ENCODE measurements around the gene CHAT. TPM values are rescaled to one million over a fixed set of nuclear protein-coding genes. Genes with fewer than 3 reads are reported as not detected.
A peak's percentile ranks its signal among the peaks of the same experiment; 100 is the strongest.

The CHAT gene
- total and polyA plus RNA-seq, 4 experiments from 2014 or later = not detected

DNA sequence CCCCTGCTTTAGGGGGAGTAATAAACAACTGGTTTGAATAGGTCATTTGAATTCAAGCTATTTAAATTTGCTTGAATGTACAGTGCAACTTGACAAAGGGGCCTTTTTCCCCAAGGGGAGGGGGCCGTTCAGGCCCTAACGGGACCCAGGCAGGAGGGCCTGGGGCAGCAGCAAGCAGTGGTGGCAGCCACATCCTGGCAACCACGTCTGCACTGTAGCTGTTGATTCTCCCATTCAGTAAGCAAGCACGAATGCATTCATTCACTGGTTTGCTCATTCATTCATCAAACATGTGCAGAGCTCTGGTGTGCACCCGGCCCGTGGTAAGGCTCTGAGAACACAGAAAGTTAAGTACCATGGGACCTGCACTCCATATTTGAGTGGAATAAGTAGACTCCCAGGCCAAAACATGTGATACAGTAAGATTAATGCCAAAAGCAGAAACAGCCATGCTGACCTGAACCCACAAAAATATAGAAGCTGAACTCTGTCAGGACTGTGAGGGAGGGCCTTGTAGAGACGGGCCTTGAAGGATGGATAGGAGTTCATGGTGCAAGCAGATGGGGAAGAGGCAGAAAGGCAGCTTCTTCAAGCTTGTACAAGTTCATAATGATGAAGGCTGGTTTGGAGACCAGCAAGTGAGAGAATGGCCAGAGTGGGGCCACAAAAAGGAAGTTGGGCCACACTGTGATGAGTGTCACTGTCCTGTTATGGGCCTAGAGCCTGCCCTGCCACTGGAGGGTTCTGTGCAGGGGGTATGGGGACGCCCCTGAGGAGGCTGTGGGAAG, 36.3 kb downstream of the CHAT start:
- Mint-ChIP-seq H3K4me3 (no peak overlapping the region), H3K4me1 (peaks cover 0 to 6% (median 2%) of the 10 kb centered on the region in 4 donors), H3K9me3 (peaks cover 0 to 3% (median 0%) of the 10 kb centered on the region in 8 donors), H3K36me3 (no peaks in the 10 kb centered on the region), H3K27ac (no peak overlapping the region), H3K27me3 (peaks cover 8 to 12% of the 10 kb centered on the region in 2 donors)
- no peak overlapping the region for H3K4me3 ChIP-seq (ENCODE audit: low read length in 2 of 2)
- no peaks in the 10 kb centered on the region for H3K27me3 ChIP-seq (ENCODE audit: insufficient read depth, low read length)
- intact Hi-C loops (cut with micrococcal nuclease) = no loop called here
- H3K4me1 ChIP-seq (ENCODE audit: insufficient read depth, low read length) = no peaks in the 10 kb centered on the region
- ChIA-PET POLR2A (ENCODE audit: partially characterized antibody) (no interaction called here), CTCF (ENCODE audit: partially characterized antibody) (no interaction called here)
- DNase-seq = no peak
- H3K36me3 ChIP-seq (ENCODE audit: insufficient read depth, low read length) = no peaks in the 10 kb centered on the region
- H3K27ac ChIP-seq (ENCODE audit: low read depth, low read length) = no peak overlapping the region
- no peaks in the 10 kb centered on the region for H3K9me3 ChIP-seq (ENCODE audit: control insufficient read depth in 1 of 2, low read length in 2 of 2)

DNA sequence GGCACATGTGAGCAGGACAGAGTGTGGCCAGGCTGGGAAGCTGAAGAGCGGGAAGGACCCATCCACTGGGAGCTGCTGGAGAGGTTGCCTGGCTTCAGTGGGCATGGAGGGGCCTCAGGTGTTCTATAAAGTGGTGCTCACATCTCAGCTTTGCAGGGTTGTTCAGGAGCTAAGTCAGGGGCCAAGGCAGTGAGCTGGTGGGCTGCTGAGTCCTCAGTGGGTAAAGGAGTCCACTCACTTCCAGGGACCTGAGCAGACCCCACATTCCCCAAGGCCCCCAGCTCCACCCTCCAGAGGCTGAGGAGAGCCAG, 36.8 kb downstream of the CHAT start:
- Histone ChIP-seq H3K27ac (ENCODE audit: low read depth, low read length) (no peak overlapping the region), H3K4me1 (ENCODE audit: insufficient read depth, low read length) (no peaks in the 10 kb centered on the region), H3K36me3 (ENCODE audit: insufficient read depth, low read length) (no peaks in the 10 kb centered on the region), H3K9me3 (ENCODE audit: control insufficient read depth in 1 of 2, low read length in 2 of 2) (no peaks in the 10 kb centered on the region), H3K4me3 (ENCODE audit: low read length in 2 of 2) (no peak overlapping the region), H3K27me3 (ENCODE audit: insufficient read depth, low read length) (no peaks in the 10 kb centered on the region)
- no peaks in the 10 kb centered on the region for H3K36me3 Mint-ChIP-seq
- peaks cover 8 to 16% of the 10 kb centered on the region in 2 donors for H3K27me3 Mint-ChIP-seq
- H3K27ac Mint-ChIP-seq = no peak overlapping the region
- H3K4me3 Mint-ChIP-seq = no peak overlapping the region
- intact Hi-C loops (cut with micrococcal nuclease) = no loop called here
- ChIA-PET CTCF (ENCODE audit: partially characterized antibody) (no interaction called here), POLR2A (ENCODE audit: partially characterized antibody) (no interaction called here)
- H3K9me3 Mint-ChIP-seq = peaks cover 0 to 3% (median 0%) of the 10 kb centered on the region in 8 donors
- DNase-seq = no peak
- H3K4me1 Mint-ChIP-seq = peaks cover 0 to 6% (median 2%) of the 10 kb centered on the region in 4 donors

DNA sequence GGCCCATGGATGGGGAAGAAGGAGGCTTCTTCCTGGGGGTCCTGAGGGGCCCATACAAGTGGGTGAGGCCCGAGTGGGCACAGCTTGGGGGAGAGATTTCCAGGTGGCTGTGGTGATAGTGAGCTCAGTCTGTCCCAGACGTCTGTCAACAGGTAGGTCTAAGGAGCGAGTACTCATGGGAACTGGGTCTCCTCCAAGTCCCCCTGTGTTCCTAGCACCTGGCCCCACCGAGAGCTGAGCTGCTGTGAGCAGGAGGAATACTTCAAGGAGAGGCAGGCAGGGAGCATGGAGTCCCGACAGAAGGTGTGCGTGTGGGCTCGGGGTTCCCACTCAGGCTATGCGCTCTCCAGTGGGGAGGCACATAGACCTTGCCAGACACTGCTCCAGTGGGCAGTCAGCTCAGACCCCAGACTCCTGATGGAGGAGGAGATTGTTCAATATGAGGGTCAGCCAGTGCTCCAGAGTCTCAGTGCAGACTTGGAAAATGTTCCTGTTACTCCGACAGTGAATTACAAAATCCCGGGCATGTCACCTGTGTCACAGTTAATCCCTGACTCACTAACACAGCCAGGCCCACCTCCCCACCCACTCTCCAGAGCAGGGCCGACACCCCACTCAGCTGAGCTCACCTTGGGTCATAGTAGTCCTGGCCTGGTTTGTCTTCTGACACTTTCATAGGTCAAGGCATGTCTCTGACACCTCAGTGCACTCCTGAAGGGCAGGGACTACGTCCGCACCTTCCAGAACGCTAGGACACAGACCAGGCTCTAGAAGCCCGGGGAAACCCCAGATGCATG, 37.4 kb downstream of the CHAT start:
- CTCF ChIA-PET (ENCODE audit: partially characterized antibody) = no interaction called here
- intact Hi-C loops (cut with micrococcal nuclease) = no loop called here
- DNase-seq = no peak

DNA sequence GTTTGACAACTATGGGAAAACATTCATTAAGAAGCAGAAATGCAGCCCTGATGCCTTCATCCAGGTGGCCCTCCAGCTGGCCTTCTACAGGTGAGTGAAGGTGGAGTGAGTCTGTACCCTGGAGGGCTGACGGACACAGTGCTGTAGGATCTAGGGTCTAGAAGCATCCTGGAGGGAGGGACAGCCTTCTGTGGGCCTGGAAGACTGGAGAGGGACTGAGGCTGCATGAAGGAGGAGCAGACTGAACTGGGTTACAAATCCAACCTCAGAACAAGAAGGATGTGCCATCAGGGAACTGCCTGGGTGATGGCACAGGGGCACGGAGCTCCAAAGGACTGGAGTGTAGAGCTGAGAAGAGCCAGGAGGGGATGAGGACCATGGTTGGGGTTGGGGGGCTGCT, 38.1 kb downstream of the CHAT start:
- Histone ChIP-seq H3K4me1 (ENCODE audit: insufficient read depth, low read length) (no peaks in the 10 kb centered on the region), H3K4me3 (ENCODE audit: low read length in 2 of 2) (no peak overlapping the region), H3K9me3 (ENCODE audit: control insufficient read depth in 1 of 2, low read length in 2 of 2) (no peaks in the 10 kb centered on the region), H3K27ac (ENCODE audit: low read depth, low read length) (no peak overlapping the region), H3K36me3 (ENCODE audit: insufficient read depth, low read length) (no peaks in the 10 kb centered on the region), H3K27me3 (ENCODE audit: insufficient read depth, low read length) (no peaks in the 10 kb centered on the region)
- H3K4me3 Mint-ChIP-seq = no peak overlapping the region
- intact Hi-C loops (cut with micrococcal nuclease) = no loop called here
- H3K4me1 Mint-ChIP-seq = peaks cover 0 to 6% (median 2%) of the 10 kb centered on the region in 4 donors
- H3K9me3 Mint-ChIP-seq = peaks cover 0 to 6% (median 1%) of the 10 kb centered on the region in 8 donors
- H3K36me3 Mint-ChIP-seq = no peaks in the 10 kb centered on the region
- no peak for DNase-seq
- POLR2A ChIA-PET (ENCODE audit: partially characterized antibody) = no interaction called here
- H3K27ac Mint-ChIP-seq = peak overlapping the region in 1 of 7 donors; percentile 49
- H3K27me3 Mint-ChIP-seq = peaks cover 11 to 16% of the 10 kb centered on the region in 2 donors
- CTCF ChIA-PET (ENCODE audit: partially characterized antibody) = no interaction called here

More for the DNA sequence above, 37.4 kb downstream of the CHAT start:
- Histone ChIP-seq H3K27me3 (ENCODE audit: insufficient read depth, low read length) (no peaks in the 10 kb centered on the region), H3K4me3 (ENCODE audit: low read length in 2 of 2) (no peak overlapping the region), H3K27ac (ENCODE audit: low read depth, low read length) (no peak overlapping the region), H3K36me3 (ENCODE audit: insufficient read depth, low read length) (no peaks in the 10 kb centered on the region), H3K4me1 (ENCODE audit: insufficient read depth, low read length) (no peaks in the 10 kb centered on the region), H3K9me3 (ENCODE audit: control insufficient read depth in 1 of 2, low read length in 2 of 2) (no peaks in the 10 kb centered on the region)
- peaks cover 0 to 3% (median 0%) of the 10 kb centered on the region in 8 donors for H3K9me3 Mint-ChIP-seq
- no peaks in the 10 kb centered on the region for H3K36me3 Mint-ChIP-seq
- peaks cover 0 to 6% (median 2%) of the 10 kb centered on the region in 4 donors for H3K4me1 Mint-ChIP-seq
- POLR2A ChIA-PET (ENCODE audit: partially characterized antibody) = no interaction called here
- H3K4me3 Mint-ChIP-seq = no peak overlapping the region
- H3K27ac Mint-ChIP-seq = no peak overlapping the region
- peaks cover 8 to 16% of the 10 kb centered on the region in 2 donors for H3K27me3 Mint-ChIP-seq

DNA sequence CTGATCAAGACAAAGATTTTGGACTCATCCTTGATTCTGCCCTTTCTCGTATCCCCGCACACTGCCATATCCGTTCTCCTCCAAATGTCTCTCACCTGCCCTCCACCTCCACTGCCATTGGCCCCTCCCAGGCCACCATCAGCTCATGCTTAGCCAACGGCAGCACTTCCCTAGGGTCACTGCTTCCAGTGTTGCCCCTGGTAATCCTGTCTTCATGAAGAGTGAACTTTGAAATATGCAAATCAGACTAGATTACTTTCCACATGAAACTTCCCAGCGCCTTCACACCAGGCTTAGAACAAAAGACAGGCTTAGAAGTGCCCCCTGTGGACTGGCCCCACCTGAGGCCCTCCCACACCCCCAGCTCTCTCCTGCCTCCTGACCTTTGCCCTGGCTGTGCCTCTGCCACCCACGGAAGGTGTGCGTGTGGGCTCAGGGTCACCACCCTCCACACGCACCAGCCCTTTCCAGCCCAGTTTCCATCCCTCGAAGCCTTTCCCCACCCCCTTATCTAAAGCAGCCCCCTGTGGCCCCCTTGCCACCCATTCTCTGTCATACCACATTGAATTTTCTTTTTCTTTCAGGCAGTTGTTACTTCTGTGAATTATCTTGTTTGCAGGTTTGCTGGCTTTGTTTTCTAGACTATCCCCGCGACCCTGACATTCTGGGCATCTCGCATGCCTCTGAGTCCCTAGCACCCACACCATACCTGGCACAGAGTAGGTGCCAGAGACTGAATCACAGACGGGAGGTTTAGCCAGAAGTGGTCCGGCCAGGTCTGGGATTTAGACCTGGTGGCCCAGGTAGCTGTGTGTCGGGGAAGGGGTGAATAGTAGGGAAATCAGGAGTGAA, 38.8 kb downstream of the CHAT start:
- intact Hi-C loops (cut with micrococcal nuclease) = no loop called here
- Mint-ChIP-seq H3K9me3 (peaks cover 0 to 13% (median 2%) of the 10 kb centered on the region in 8 donors), H3K27me3 (peaks cover 11 to 16% of the 10 kb centered on the region in 2 donors), H3K27ac (peak overlapping the region in 1 of 7 donors; percentile 58), H3K36me3 (no peaks in the 10 kb centered on the region), H3K4me3 (no peak overlapping the region), H3K4me1 (peaks cover 0 to 6% (median 2%) of the 10 kb centered on the region in 4 donors)
- no peaks in the 10 kb centered on the region for H3K9me3 ChIP-seq (ENCODE audit: control insufficient read depth in 1 of 2, low read length in 2 of 2)
- DNase-seq = no peak
- ChIA-PET POLR2A (ENCODE audit: partially characterized antibody) (no interaction called here), CTCF (ENCODE audit: partially characterized antibody) (no interaction called here)
- H3K27me3 ChIP-seq (ENCODE audit: insufficient read depth, low read length) = no peaks in the 10 kb centered on the region
- no peak overlapping the region for H3K4me3 ChIP-seq (ENCODE audit: low read length in 2 of 2)
- no peaks in the 10 kb centered on the region for H3K36me3 ChIP-seq (ENCODE audit: insufficient read depth, low read length)
- no peaks in the 10 kb centered on the region for H3K4me1 ChIP-seq (ENCODE audit: insufficient read depth, low read length)
- no peak overlapping the region for H3K27ac ChIP-seq (ENCODE audit: low read depth, low read length)

DNA sequence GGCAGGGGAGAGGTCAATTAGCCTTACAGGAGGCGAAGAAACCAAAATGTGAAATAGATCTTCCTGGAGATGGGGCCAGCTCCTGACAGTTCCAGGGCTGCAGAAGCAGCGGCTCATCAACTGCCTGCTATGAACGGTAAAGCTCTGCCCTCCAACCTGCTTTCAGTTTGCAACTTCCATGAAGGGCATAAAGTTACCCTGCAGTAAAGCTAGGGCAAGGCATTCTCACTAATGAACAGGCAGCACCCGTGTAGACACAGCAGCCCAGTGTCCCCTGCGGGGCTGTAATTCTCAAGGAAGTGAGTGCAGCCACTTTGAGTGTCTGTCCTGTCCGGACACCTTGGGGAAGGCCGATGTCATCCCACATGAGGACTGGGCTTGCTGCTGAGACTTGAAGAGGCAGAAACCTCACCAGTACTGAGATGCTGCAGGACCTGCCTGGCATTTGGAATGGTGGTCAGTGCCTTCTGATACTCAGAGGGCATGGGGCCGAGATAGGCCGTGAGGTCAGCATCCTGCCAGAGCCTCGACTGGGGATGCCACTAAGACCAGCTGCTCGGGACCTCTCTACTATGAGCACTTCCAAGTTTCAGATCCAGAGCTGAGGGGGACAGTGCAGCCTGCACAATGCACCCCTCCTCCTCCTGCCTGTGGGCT, 39.6 kb downstream of the CHAT start:
- Histone ChIP-seq H3K4me3 (ENCODE audit: low read length in 2 of 2) (no peak overlapping the region), H3K9me3 (ENCODE audit: control insufficient read depth in 1 of 2, low read length in 2 of 2) (no peaks in the 10 kb centered on the region), H3K27me3 (ENCODE audit: insufficient read depth, low read length) (no peaks in the 10 kb centered on the region), H3K36me3 (ENCODE audit: insufficient read depth, low read length) (no peaks in the 10 kb centered on the region), H3K27ac (ENCODE audit: low read depth, low read length) (no peak overlapping the region), H3K4me1 (ENCODE audit: insufficient read depth, low read length) (no peaks in the 10 kb centered on the region)
- H3K4me3 Mint-ChIP-seq = no peak overlapping the region
- no peaks in the 10 kb centered on the region for H3K36me3 Mint-ChIP-seq
- no peak for DNase-seq
- peaks cover 0 to 14% (median 5%) of the 10 kb centered on the region in 8 donors for H3K9me3 Mint-ChIP-seq
- CTCF ChIA-PET (ENCODE audit: partially characterized antibody) = no interaction called here
- H3K4me1 Mint-ChIP-seq = peaks cover 0 to 6% (median 2%) of the 10 kb centered on the region in 4 donors
- H3K27me3 Mint-ChIP-seq = peaks cover 11 to 16% of the 10 kb centered on the region in 2 donors
- intact Hi-C loops (cut with micrococcal nuclease) = no loop called here
- H3K27ac Mint-ChIP-seq = no peak overlapping the region
- POLR2A ChIA-PET (ENCODE audit: partially characterized antibody) = no interaction called here
